SK-N-SH treated with all-trans-retinoic acid at 6 μM for 48 hours (cell line): ENCODE measurements around the gene C11orf91.

Experiments used
- ARNTL ChIP-seq: fragments of 450-650 bp; formaldehyde crosslinking; IDR thresholded peaks from 2 replicates; pipeline ENCODE4 v1.5.0; 2020; ENCODE audit warnings: low read depth, mild to moderate bottlenecking, moderate library complexity, borderline replicate concordance
- BACH2 ChIP-seq: fragments of 250-450 bp; sonication (Bioruptor Pico); IDR thresholded peaks from 2 replicates; pipeline ENCODE4 v1.9.0; 2021; ENCODE audit warnings: mild to moderate bottlenecking, borderline replicate concordance
- ESRRG ChIP-seq: fragments of 250-450 bp; sonication (Bioruptor Pico); IDR thresholded peaks from 2 replicates; pipeline ENCODE4 v1.6.1; 2021; ENCODE audit warnings: mild to moderate bottlenecking
- ISL1 ChIP-seq: fragments of 250-450 bp; sonication (Bioruptor Pico); IDR thresholded peaks from 2 replicates; pipeline ENCODE4 v2.1.2; 2022; ENCODE audit warnings: mild to moderate bottlenecking, moderate library complexity
- RARB ChIP-seq: fragments of 250-450 bp; sonication (Bioruptor Pico); IDR thresholded peaks from 2 replicates; pipeline ENCODE4 v1.8.0; 2021; ENCODE audit warnings: mild to moderate bottlenecking, moderate library complexity
- SNAI2 ChIP-seq: fragments of 250-450 bp; sonication (Bioruptor Pico); IDR thresholded peaks from 2 replicates; pipeline ENCODE4 v1.5.0; 2020; ENCODE audit warnings: mild to moderate bottlenecking, moderate library complexity
- TOX ChIP-seq: fragments of 250-450 bp; sonication (Bioruptor Pico); IDR thresholded peaks from 2 replicates; pipeline ENCODE4 v1.8.0; 2021; ENCODE audit warnings: mild to moderate bottlenecking, moderate library complexity, borderline replicate concordance
- TSHZ2 ChIP-seq: fragments of 250-450 bp; sonication (Bioruptor Pico); IDR thresholded peaks from 2 replicates; pipeline ENCODE4 v1.5.0; 2020; ENCODE audit warnings: mild to moderate bottlenecking, moderate library complexity
- ZFP3 ChIP-seq: fragments of 250-450 bp; sonication (Bioruptor Pico); IDR thresholded peaks from 2 replicates; pipeline ENCODE4 v1.5.0; 2020; ENCODE audit warnings: mild to moderate bottlenecking, moderate library complexity
- ZFP30 ChIP-seq: fragments of 450-650 bp; formaldehyde crosslinking; IDR thresholded peaks from 2 replicates; pipeline ENCODE4 v1.5.0; 2022; ENCODE audit warnings: mild to moderate bottlenecking, moderate library complexity
- ZNF565 ChIP-seq: fragments of 450-650 bp; formaldehyde crosslinking; conservative IDR thresholded peaks from 2 replicates; pipeline ENCODE4 v1.5.0; 2020; ENCODE audit warnings: low read depth, mild to moderate bottlenecking, moderate library complexity
- ZNF8 ChIP-seq: fragments of 450-650 bp; formaldehyde crosslinking; IDR thresholded peaks from 2 replicates; pipeline ENCODE4 v1.5.0; 2020; ENCODE audit warnings: mild to moderate bottlenecking, moderate library complexity
- TF ChIP-seq, protein P1 (sequence below): fragments of 250-450 bp; sonication (Bioruptor Pico); IDR thresholded peaks from 2 replicates; pipeline ENCODE4 v1.8.0; 2020; ENCODE audit warnings: mild to moderate bottlenecking, moderate library complexity, borderline replicate concordance
- TF ChIP-seq, protein P2 (sequence below): fragments of 250-450 bp; sonication (Bioruptor Pico); IDR thresholded peaks from 2 replicates; pipeline ENCODE4 v1.8.0; 2021; ENCODE audit warnings: low read depth, mild to moderate bottlenecking, moderate library complexity, borderline replicate concordance

DNA sequence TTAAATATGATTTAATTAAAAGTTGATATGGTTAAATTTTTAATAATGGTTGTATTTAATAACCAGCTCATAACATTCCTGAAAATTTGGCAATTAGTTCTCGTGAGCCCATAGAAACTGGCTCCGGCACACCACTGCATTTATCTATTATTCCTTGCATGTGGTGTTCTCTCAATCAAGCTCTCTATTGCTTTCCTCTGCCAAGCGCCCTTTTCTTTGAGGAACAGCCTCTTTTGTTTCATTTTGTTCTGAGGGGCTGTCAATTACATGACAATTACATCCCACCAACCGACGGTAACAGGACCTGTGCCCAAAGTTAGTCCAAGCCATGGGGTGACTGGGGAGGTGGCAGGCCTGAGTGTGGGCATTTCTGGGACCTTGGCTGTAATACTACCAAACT, 8.1 kb downstream of the C11orf91 start:
- TF ChIP-seq ZFP30 (CRISPR knock-in tag) (no peak), TOX (CRISPR knock-in tag) (no peak), ZNF8 (CRISPR knock-in tag) (no peak), ZFP3 (CRISPR knock-in tag) (no peak), RARB (no peak), TSHZ2 (CRISPR knock-in tag) (no peak), ESRRG (no peak), BACH2 (CRISPR knock-in tag) (no peak), ZNF565 (CRISPR knock-in tag) (no peak), ARNTL (no peak), ISL1 (CRISPR knock-in tag) (0 out of 2 replicates have a peak, but pooled peaks have one; percentile 5), SNAI2 (CRISPR knock-in tag) (no peak)
- TF ChIP-seq, protein P1, sequence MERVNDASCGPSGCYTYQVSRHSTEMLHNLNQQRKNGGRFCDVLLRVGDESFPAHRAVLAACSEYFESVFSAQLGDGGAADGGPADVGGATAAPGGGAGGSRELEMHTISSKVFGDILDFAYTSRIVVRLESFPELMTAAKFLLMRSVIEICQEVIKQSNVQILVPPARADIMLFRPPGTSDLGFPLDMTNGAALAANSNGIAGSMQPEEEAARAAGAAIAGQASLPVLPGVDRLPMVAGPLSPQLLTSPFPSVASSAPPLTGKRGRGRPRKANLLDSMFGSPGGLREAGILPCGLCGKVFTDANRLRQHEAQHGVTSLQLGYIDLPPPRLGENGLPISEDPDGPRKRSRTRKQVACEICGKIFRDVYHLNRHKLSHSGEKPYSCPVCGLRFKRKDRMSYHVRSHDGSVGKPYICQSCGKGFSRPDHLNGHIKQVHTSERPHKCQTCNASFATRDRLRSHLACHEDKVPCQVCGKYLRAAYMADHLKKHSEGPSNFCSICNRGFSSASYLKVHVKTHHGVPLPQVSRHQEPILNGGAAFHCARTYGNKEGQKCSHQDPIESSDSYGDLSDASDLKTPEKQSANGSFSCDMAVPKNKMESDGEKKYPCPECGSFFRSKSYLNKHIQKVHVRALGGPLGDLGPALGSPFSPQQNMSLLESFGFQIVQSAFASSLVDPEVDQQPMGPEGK (CRISPR knock-in tag): no peak
- TF ChIP-seq, protein P2, sequence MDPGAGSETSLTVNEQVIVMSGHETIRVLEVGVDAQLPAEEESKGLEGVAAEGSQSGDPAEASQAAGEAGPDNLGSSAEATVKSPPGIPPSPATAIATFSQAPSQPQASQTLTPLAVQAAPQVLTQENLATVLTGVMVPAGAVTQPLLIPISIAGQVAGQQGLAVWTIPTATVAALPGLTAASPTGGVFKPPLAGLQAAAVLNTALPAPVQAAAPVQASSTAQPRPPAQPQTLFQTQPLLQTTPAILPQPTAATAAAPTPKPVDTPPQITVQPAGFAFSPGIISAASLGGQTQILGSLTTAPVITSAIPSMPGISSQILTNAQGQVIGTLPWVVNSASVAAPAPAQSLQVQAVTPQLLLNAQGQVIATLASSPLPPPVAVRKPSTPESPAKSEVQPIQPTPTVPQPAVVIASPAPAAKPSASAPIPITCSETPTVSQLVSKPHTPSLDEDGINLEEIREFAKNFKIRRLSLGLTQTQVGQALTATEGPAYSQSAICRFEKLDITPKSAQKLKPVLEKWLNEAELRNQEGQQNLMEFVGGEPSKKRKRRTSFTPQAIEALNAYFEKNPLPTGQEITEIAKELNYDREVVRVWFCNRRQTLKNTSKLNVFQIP (CRISPR knock-in tag): no peak
